GM12801 (cell line): ENCODE data around the gene APCDD1L.

Experiments
- CTCF ChIP-seq: IDR thresholded peaks from one replicate; pipeline ENCODE4 v1.5.1; 2011; ENCODE audit warnings: control low read depth; ENCODE audit not compliant: insufficient read length; ENCODE audit errors: extremely low read depth

APCDD1L gene

DNA sequence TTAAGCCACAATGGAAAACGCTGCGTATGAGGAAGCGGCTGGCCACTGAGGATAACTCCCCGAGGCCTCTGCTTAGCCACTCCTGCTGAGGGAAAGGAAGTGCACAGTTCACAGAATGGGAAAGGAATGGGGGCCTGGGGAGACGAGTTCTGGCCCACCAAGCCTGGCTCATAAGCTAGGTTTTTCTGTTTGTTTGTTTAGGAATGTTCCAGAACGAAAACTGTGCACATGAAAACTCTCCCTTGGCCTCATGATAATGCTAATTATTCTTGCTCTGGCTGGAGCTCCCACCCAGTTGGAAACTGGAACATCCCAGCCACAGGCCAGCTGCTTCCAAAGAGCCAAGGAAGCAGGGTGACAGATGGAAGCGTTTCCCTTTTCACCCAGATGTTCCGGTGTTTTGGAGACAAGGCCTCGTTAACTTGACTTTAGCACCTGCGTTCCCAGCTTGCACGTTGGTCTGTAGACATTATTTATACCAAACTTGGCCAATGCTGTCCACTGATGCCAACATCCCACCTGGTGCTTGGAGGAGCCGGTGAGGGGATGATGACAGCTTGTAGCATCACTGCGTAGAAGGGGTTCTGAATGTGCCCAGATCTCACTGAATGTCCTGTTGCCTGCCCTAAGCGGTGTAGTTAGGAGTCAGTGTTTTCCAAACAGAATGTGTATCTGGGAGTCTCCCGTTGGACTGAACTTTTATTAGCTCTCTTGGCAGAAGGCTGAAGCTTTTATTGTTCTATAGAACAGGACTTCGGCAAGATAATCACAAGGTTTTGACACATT is 34.5 kb downstream of the APCDD1L start:
- TF ChIP-seq CTCF = no peak

- no peak for TF ChIP-seq CTCF
These were observed 35.3 kb downstream of the APCDD1L start for GRCh38 chr20:58479726-58480440.

- TF ChIP-seq CTCF = no peak
These were observed 36.9 kb downstream of the APCDD1L start for GRCh38 chr20:58478141-58478805.

- no peak for TF ChIP-seq CTCF
These were observed 39.7 kb downstream of the APCDD1L start for GRCh38 chr20:58475466-58475865.

GRCh38 chr20:58473453-58474425 is 41.5 kb downstream of the APCDD1L start:
- no peak for TF ChIP-seq CTCF

- no peak for TF ChIP-seq CTCF
These were observed 42.8 kb downstream of the APCDD1L start for GRCh38 chr20:58472273-58473018.
